ENCODE data around the gene TSPAN13.

Gene TSPAN13

GRCh38 chr7:16804674-16805439, 51.3 kb downstream of the TSPAN13 start, which contains the start of gene AGR2:
TSS of gene AGR2 (minus strand) at chr7:16804999. CDS start at chr7:16801796, 3,203 bp downstream.
- DNase-seq (ENCODE audit: low read depth) = no peak
- TF ChIP-seq, protein P1, sequence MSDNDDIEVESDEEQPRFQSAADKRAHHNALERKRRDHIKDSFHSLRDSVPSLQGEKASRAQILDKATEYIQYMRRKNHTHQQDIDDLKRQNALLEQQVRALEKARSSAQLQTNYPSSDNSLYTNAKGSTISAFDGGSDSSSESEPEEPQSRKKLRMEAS (IDR thresholded peaks at IDR 0.05; ENCODE audit: low read depth, low read length) = no peak
- TF ChIP-seq MYC (IDR thresholded peaks at IDR 0.05; ENCODE audit: low read depth, low read length) = no peak
- TF ChIP-seq POLR2A (IDR thresholded peaks at IDR 0.05; ENCODE audit: extremely low read depth, insufficient read length) = no peak
- TF ChIP-seq, protein P2, sequence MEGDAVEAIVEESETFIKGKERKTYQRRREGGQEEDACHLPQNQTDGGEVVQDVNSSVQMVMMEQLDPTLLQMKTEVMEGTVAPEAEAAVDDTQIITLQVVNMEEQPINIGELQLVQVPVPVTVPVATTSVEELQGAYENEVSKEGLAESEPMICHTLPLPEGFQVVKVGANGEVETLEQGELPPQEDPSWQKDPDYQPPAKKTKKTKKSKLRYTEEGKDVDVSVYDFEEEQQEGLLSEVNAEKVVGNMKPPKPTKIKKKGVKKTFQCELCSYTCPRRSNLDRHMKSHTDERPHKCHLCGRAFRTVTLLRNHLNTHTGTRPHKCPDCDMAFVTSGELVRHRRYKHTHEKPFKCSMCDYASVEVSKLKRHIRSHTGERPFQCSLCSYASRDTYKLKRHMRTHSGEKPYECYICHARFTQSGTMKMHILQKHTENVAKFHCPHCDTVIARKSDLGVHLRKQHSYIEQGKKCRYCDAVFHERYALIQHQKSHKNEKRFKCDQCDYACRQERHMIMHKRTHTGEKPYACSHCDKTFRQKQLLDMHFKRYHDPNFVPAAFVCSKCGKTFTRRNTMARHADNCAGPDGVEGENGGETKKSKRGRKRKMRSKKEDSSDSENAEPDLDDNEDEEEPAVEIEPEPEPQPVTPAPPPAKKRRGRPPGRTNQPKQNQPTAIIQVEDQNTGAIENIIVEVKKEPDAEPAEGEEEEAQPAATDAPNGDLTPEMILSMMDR (IDR thresholded peaks at IDR 0.05; ENCODE audit: low read depth, low read length) = no peak
- no peak within 1 kb of the TSS for H3K4me3 ChIP-seq (ENCODE audit: low read depth, low read length)

- H3K4me3 ChIP-seq (ENCODE audit: low read depth, low read length) = no peak overlapping the region
- TF ChIP-seq POLR2A (IDR thresholded peaks at IDR 0.05; ENCODE audit: extremely low read depth, insufficient read length) (no peak), MYC (IDR thresholded peaks at IDR 0.05; ENCODE audit: low read depth, low read length) (no peak)
- TF ChIP-seq, protein P2 (IDR thresholded peaks at IDR 0.05; ENCODE audit: low read depth, low read length) = no peak
- TF ChIP-seq, protein P1 (IDR thresholded peaks at IDR 0.05; ENCODE audit: low read depth, low read length) = no peak
- DNase-seq (ENCODE audit: low read depth) = no peak
Observed at GRCh38 chr7:16805441-16805840, 51.9 kb downstream of the TSPAN13 start.

- no peak for DNase-seq (ENCODE audit: low read depth)
- no peak overlapping the region for H3K4me3 ChIP-seq (ENCODE audit: low read depth, low read length)
- TF ChIP-seq, protein P2 (IDR thresholded peaks at IDR 0.05; ENCODE audit: low read depth, low read length) = no peak
- no peak for TF ChIP-seq MYC (IDR thresholded peaks at IDR 0.05; ENCODE audit: low read depth, low read length)
Observed at GRCh38 chr7:16810112-16810511, 56.6 kb downstream of the TSPAN13 start.

- H3K4me3 ChIP-seq (ENCODE audit: low read depth, low read length) = no peak overlapping the region
- TF ChIP-seq, protein P1 (IDR thresholded peaks at IDR 0.05; ENCODE audit: low read depth, low read length) = no peak
- TF ChIP-seq POLR2A (IDR thresholded peaks at IDR 0.05; ENCODE audit: extremely low read depth, insufficient read length) (no peak), MYC (IDR thresholded peaks at IDR 0.05; ENCODE audit: low read depth, low read length) (no peak)
- TF ChIP-seq, protein P2 (IDR thresholded peaks at IDR 0.05; ENCODE audit: low read depth, low read length) = no peak
Observed at GRCh38 chr7:16810573-16810972, 57.0 kb downstream of the TSPAN13 start.

GRCh38 chr7:16811551-16811950, 58.0 kb downstream of the TSPAN13 start:
- TF ChIP-seq, protein P2 (IDR thresholded peaks at IDR 0.05; ENCODE audit: low read depth, low read length) = no peak
- TF ChIP-seq POLR2A (IDR thresholded peaks at IDR 0.05; ENCODE audit: extremely low read depth, insufficient read length) (no peak), MYC (IDR thresholded peaks at IDR 0.05; ENCODE audit: low read depth, low read length) (no peak)
- TF ChIP-seq, protein P1 (IDR thresholded peaks at IDR 0.05; ENCODE audit: low read depth, low read length) = no peak
- no peak overlapping the region for H3K4me3 ChIP-seq (ENCODE audit: low read depth, low read length)
- no peak for DNase-seq (ENCODE audit: low read depth)

More at GRCh38 chr7:16810573-16810972, 57.0 kb downstream of the TSPAN13 start:
- no peak for DNase-seq (ENCODE audit: low read depth)

Measured in NB4 (cell line).